HEK293 (cell line): ENCODE measurements around the gene CFAP45.

Experiments
- CTCF ChIP-seq: fragments of 450-650 bp; formaldehyde crosslinking; IDR thresholded peaks from 2 replicates; pipeline ENCODE4 v1.5.1; 2016; ENCODE audit warnings: missing biosample characterization, missing genetic modification characterization
- ELK4 ChIP-seq: IDR thresholded peaks from 2 replicates; pipeline ENCODE4 v1.6.1; 2011; ENCODE audit warnings: mild to moderate bottlenecking, low read depth, low read length, borderline replicate concordance
- YY1 ChIP-seq: fragments of 450-650 bp; formaldehyde crosslinking; IDR thresholded peaks from 2 replicates; pipeline ENCODE4 v1.5.1; 2018; ENCODE audit warnings: missing biosample characterization, missing genetic modification characterization
- ZNF18 ChIP-seq: fragments of 450-650 bp; formaldehyde crosslinking; IDR thresholded peaks from 2 replicates; pipeline ENCODE4 v1.5.1; 2016; ENCODE audit warnings: missing biosample characterization, missing genetic modification characterization
- TF ChIP-seq, protein P1 (sequence below): fragments of 450-650 bp; formaldehyde crosslinking; IDR thresholded peaks from 2 replicates; pipeline ENCODE4 v1.5.1; 2016; ENCODE audit warnings: missing biosample characterization, missing genetic modification characterization

DNA sequence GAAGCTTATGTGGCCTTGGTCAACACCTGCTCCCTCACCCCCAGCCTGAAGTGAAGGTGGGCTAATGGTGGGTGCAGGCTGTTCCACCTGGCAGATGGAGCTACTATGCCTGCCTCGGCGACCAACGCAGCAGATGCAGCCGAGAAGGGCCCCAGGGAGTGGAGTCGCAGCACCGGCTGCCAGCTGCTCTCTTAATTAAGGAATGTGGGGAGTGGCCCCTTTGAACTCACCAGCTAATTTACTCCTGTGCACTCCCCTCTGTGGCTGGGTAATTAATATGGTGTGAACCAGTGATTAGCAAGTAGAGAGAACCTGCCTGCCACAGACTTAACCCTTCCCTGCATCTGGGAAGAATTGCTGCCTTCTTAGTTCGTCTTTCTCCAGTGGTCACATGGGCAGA, 76.6 kb downstream of the CFAP45 start:
- TF ChIP-seq CTCF, result no peak
- TF ChIP-seq, protein P1, sequence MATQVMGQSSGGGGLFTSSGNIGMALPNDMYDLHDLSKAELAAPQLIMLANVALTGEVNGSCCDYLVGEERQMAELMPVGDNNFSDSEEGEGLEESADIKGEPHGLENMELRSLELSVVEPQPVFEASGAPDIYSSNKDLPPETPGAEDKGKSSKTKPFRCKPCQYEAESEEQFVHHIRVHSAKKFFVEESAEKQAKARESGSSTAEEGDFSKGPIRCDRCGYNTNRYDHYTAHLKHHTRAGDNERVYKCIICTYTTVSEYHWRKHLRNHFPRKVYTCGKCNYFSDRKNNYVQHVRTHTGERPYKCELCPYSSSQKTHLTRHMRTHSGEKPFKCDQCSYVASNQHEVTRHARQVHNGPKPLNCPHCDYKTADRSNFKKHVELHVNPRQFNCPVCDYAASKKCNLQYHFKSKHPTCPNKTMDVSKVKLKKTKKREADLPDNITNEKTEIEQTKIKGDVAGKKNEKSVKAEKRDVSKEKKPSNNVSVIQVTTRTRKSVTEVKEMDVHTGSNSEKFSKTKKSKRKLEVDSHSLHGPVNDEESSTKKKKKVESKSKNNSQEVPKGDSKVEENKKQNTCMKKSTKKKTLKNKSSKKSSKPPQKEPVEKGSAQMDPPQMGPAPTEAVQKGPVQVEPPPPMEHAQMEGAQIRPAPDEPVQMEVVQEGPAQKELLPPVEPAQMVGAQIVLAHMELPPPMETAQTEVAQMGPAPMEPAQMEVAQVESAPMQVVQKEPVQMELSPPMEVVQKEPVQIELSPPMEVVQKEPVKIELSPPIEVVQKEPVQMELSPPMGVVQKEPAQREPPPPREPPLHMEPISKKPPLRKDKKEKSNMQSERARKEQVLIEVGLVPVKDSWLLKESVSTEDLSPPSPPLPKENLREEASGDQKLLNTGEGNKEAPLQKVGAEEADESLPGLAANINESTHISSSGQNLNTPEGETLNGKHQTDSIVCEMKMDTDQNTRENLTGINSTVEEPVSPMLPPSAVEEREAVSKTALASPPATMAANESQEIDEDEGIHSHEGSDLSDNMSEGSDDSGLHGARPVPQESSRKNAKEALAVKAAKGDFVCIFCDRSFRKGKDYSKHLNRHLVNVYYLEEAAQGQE (tag by site-specific recombination), result no peak
- TF ChIP-seq ZNF18 (tag by site-specific recombination), result no peak
- no peak for TF ChIP-seq ELK4
- TF ChIP-seq YY1 (tag by site-specific recombination), result no peak
